Breast epithelium (tissue), 4 donors: Measurements from ENCODE around the gene CFL2. TPM values are rescaled to one million over a fixed set of nuclear protein-coding genes. Genes with fewer than 3 reads are reported as not detected.

Source experiments
- DNase-seq, 2 donors: peaks; one replicate each; pipeline ENCODE4 v3.0.0-alpha.2; 2019; ENCODE audit warnings: low spot score in 2 of 2
- H3K27ac ChIP-seq, 2 donors: fragments of 200-600 bp; sonication (generic) in 1 of 2; one replicate each; pipeline ENCODE4 v1.5.1; 2016 to 2019; ENCODE audit warnings: mild to moderate bottlenecking in 1 of 2
- H3K27me3 ChIP-seq, 2 donors: fragments of 200-600 bp; sonication (generic) in 1 of 2; one replicate each; pipeline versions ENCODE4 v1.5.1 to v1.6.0; 2017 to 2019; ENCODE audit warnings: control low read depth in 1 of 2, mild to moderate bottlenecking in 1 of 2
- H3K36me3 ChIP-seq: fragments of 200-600 bp; one replicate; pipeline ENCODE4 v1.5.1; 2019
- H3K4me1 ChIP-seq, 2 donors: fragments of 200-600 bp; sonication (generic); one replicate each; pipeline ENCODE4 v1.5.1; 2016 to 2019; ENCODE audit warnings: control low read depth in 1 of 2
- H3K4me3 ChIP-seq, 3 donors: fragments of 200-600 bp; sonication (generic); 1 replicate in 2 of 3; 2 replicates in 1 of 3; pipeline ENCODE4 v1.5.1; 2016 to 2019; ENCODE audit warnings: mild to moderate bottlenecking in 3 of 3, moderate library complexity in 2 of 3
- H3K9me3 ChIP-seq, 2 donors: fragments of 200-600 bp; sonication (generic) in 1 of 2; one replicate each; pipeline ENCODE4 v1.5.1; 2016 to 2019; ENCODE audit warnings: control low read depth in 1 of 2
- POLR2A ChIP-seq: fragments of 450-650 bp; IDR thresholded peaks from one replicate; pipeline ENCODE4 v1.6.1; 2016; ENCODE audit warnings: antibody characterized with exemption, mild to moderate bottlenecking, moderate library complexity
- POLR2AphosphoS5 ChIP-seq, 3 donors: sonication (generic); formaldehyde crosslinking; IDR thresholded peaks; one replicate each; pipeline ENCODE4 v1.6.1; 2017; ENCODE audit warnings: antibody characterized with exemption in 3 of 3
- intact Hi-C: fragments of 100-400 bp; cut with DNase I; formaldehyde crosslinking; loops from one replicate; pipeline ENCODE4 v1.15.1; 2023; ENCODE audit warnings: low total_unique reads
- total RNA-seq, 3 donors: library from RNA; depleted of rRNA; stranded (reverse); fragments of >200 nt; gene quantifications; one replicate each; pipeline ENCODE4 v1.1.0, GENCODE V29; 2016
- TF ChIP-seq, protein P1 (sequence below), 3 donors: fragments of 450-650 bp; IDR thresholded peaks; one replicate each; pipeline ENCODE4 v1.5.1; 2016 to 2017; ENCODE audit warnings: antibody characterized with exemption in 3 of 3, mild to moderate bottlenecking in 3 of 3, moderate library complexity in 3 of 3

The CFL2 gene
- total RNA-seq, 3 donors from 2014 or later, result 28.8 to 75.2 (median 34.4) TPM

DNA sequence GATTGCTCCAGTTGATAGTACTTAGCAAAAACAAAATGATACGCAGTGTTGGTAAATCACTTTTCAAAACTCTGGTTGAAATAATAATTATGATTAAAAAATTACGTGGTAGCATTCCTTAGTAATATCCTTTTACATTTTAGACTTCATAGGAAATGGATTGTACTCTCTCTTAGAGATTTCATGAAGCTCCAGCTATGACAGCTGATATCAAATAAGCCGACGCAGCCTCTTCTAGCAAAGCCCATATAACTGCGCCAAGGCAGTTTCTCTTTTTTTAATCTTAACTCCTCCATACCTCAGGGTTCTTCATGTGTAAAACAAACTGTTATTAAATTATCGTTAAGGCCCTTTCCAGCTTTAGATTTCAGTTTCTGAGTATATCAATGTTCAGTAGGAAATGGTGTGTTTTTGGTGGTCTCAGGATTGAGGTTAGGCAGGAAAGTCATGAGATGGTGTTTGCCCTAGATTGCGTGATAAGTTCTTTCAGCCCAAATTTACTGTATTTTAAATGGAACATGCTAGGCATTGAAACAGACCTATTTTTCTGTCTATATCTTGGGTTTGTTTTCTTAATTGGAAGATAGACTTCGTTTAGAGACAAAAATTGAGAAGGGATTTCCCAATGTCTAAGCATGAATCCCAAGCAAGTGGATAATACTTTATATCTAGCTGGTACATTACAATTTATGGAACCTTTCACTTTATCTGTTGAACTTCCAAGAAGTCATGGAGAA is 902 bp upstream of the CFL2 start:
- DNase-seq, result no peak
- intact Hi-C loops, result no loop called here
- no peaks in the 10 kb centered on the region for H3K9me3 ChIP-seq

DNA sequence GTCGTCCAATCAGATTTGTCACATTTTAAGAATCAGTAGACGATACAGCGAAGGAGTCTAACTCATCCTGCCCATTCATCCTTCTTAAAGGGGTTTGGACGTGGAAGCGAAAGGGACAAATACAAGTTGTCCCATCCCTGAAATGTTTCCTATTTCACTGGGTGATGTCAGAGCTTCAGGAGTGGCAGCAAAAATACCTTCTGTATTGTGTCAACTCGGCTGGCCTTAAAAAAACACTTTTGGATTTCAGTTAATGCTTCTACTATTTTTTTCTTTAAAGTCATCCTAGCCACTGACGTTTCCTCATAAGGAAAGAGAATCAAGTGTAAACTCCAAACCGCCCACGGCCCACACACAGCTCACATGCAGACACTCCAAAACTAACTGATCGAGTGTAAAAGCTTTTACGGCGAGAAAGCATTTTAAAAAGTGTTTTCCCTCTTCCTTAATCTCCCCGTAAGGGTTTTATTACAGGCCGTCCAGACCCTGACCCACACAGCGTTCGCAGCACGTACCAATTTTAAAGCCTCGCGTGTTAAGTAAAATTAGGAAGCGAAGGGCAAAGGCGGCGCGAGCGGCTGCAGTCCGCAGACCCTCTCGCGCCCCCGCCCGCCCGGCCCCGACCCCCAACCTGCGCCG is 593 bp downstream of the CFL2 start:
- no peaks in the 10 kb centered on the region for H3K36me3 ChIP-seq
- peak in 1 of 2 donors; percentile 55 for DNase-seq
- no peaks in the 10 kb centered on the region for H3K9me3 ChIP-seq
- no peaks in the 10 kb centered on the region for H3K27me3 ChIP-seq
- intact Hi-C loops, result no loop called here
- TF ChIP-seq, protein P1, sequence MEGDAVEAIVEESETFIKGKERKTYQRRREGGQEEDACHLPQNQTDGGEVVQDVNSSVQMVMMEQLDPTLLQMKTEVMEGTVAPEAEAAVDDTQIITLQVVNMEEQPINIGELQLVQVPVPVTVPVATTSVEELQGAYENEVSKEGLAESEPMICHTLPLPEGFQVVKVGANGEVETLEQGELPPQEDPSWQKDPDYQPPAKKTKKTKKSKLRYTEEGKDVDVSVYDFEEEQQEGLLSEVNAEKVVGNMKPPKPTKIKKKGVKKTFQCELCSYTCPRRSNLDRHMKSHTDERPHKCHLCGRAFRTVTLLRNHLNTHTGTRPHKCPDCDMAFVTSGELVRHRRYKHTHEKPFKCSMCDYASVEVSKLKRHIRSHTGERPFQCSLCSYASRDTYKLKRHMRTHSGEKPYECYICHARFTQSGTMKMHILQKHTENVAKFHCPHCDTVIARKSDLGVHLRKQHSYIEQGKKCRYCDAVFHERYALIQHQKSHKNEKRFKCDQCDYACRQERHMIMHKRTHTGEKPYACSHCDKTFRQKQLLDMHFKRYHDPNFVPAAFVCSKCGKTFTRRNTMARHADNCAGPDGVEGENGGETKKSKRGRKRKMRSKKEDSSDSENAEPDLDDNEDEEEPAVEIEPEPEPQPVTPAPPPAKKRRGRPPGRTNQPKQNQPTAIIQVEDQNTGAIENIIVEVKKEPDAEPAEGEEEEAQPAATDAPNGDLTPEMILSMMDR (IDR thresholded peaks at IDR 0.05), result no peak
- TF ChIP-seq POLR2AphosphoS5 (IDR thresholded peaks at IDR 0.05), result peak in 2 of 3 donors; percentile 37 to 61
- TF ChIP-seq POLR2A, result peak; percentile 42
- peaks cover 0 to 8% of the 10 kb centered on the region in 2 donors for H3K4me1 ChIP-seq
- H3K27ac ChIP-seq, result peak overlapping the region; percentile 96 to 98
- peak overlapping the region; percentile 71 to 96 (median 80) for H3K4me3 ChIP-seq

More for the DNA sequence above, 902 bp upstream of the CFL2 start:
- no peak for TF ChIP-seq POLR2AphosphoS5 (IDR thresholded peaks at IDR 0.05)
- no peak for TF ChIP-seq POLR2A
- TF ChIP-seq, protein P1 (IDR thresholded peaks at IDR 0.05), result no peak
- Histone ChIP-seq H3K27me3 (no peaks in the 10 kb centered on the region), H3K4me3 (peak overlapping the region; percentile 71 to 96 (median 80)), H3K27ac (peak overlapping the region; percentile 96 to 98), H3K4me1 (peaks cover 0 to 8% of the 10 kb centered on the region in 2 donors), H3K36me3 (no peaks in the 10 kb centered on the region)

DNA sequence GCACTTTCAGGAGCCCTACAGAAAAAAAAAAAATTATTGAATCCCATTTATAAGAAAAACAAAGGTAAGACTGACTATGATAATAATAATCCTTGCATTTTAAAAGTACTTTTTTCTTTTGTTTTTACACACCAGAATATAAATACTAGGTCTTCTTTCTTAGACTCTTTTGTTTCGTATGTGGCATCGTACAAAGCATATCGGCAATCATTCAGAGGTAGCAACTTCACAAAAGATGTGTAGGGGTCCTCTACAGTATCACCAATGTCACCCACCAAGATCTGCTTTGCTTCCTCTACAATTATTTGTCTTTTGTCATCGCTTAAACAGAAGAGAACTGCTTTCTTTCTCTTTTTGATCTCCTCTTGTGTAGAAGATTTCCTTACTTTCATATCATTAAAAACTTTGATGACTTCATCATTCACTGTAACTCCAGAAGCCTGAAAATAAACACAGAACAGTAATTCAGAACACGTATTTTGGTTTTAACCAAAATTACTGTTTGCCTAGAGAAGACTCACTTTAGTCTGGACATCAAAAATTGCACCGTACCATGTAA is 1.2 kb downstream of the CFL2 start:
- intact Hi-C loops, result no loop called here
- H3K27me3 ChIP-seq, result no peaks in the 10 kb centered on the region
- H3K36me3 ChIP-seq, result no peaks in the 10 kb centered on the region
- peak overlapping the region; percentile 71 to 96 (median 80) for H3K4me3 ChIP-seq
- DNase-seq, result no peak
- H3K4me1 ChIP-seq, result peaks cover 0 to 8% of the 10 kb centered on the region in 2 donors
- H3K9me3 ChIP-seq, result no peaks in the 10 kb centered on the region
- TF ChIP-seq, protein P1 (IDR thresholded peaks at IDR 0.05), result no peak
- TF ChIP-seq POLR2AphosphoS5 (IDR thresholded peaks at IDR 0.05), result no peak
- TF ChIP-seq POLR2A, result no peak
- H3K27ac ChIP-seq, result peak overlapping the region; percentile 96 to 98

DNA sequence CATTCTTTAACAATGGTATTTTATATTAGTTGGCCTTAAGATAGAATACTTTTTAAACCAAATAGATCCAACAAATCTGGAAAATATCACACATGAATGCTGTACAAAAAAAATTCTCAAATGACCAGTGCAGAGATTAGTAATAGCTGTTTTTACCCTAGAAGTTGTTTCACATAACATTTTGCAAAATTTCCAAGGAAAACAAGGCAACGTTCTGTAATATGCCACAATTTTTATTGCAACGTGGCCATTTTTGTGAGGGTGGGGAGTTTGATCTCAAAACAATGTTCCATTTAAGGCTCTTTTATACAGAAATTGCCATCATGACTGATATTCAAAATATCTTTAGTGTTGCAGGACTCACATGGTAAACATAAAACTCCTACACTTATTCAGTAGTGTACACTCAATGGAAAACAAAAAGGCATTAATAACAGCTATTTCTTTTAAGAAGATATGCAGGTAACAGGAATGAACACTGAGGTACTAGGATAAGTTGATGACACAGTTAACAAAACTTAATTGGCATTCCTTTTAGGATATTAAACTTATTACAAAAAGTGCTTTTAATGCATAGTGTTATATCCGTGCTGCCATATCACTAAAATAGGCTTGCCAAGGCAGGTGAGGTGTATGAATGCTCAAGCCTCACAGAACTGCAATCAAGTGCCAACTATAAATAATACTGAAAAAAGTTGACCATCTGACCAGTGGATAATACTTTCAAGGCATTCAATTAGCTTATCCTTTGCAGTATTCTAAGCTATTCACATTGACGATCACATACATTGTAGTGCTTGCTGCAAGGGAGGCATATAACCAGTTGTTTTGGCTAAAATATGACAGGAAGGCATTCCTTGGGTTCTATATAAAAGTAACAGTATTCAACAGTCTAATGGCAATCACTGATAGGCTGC is 2.3 kb downstream of the CFL2 start:
- intact Hi-C loops, result no loop called here
- TF ChIP-seq, protein P1 (IDR thresholded peaks at IDR 0.05), result no peak
- no peak for TF ChIP-seq POLR2A
- TF ChIP-seq POLR2AphosphoS5 (IDR thresholded peaks at IDR 0.05), result no peak
- Histone ChIP-seq H3K36me3 (no peaks in the 10 kb centered on the region), H3K4me1 (peaks cover 0 to 8% of the 10 kb centered on the region in 2 donors), H3K27me3 (no peaks in the 10 kb centered on the region), H3K9me3 (no peaks in the 10 kb centered on the region), H3K4me3 (peak overlapping the region in 1 of 3 donors; percentile 2), H3K27ac (peak overlapping the region; percentile 54 to 98)
- DNase-seq, result no peak
